ENCODE data around the gene LIMS1.
"Not testable (repeated sequence)": the region's sequence is repeated elsewhere in the genome, so short reads cannot be mapped to it uniquely, and the experiment has no call there.

The LIMS1 gene

DNA sequence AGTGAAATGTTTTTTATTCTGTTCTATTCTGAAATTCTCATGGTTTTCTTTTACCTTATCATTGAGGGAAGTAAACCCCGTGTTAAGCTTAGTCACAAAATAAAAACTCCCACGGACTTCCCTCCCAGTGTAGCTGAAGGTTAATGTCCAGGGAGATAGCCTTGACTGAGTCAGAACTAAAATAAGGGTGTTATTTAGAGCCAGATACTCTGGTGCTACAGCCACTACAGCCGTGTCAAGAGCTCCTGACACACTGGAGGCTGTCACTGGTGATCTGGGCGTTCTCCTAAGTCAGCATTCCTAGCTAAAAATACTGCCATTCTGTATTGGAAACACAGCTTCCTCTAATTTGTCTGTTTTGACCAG, 103.0 kb downstream of the LIMS1 start:
- DNase-seq = no peak

DNA sequence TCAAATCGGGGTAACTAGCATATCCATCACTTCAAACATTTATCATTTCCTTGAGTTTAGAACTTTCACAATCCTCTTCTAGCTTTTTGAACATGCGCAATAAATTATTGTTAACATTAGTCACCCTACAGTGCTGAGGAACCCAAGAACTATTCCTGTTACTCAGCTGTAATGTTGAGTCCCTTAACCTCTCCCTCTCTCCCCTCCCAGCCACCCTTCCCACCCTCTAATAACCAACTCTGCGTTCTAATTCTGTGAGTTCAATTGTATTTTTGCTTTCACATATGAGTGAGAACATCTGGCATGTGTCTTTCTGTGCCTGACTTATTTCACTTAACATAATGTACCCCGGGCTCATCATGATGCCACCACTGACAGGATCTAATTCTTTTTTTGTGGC, 106.5 kb downstream of the LIMS1 start:
- DNase-seq = no peak

DNA sequence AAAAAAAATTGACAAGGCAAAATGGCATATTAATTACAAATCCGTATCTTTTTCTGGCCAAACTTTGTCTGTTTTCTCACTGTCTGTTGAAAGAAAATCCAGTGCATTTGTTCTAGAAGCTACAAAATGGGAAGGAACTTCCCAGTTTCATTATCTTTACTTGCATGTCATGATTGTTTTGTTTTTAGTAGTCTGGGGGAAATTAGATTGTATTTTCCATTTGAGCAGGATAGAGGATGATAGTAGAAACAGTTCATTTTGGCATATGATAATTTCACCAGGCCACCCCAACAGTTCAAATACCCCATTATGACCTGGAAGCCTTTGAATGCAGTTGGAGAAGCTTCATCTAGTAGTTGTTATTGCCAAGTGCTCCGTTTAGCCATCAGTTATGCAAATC, 107.5 kb downstream of the LIMS1 start:
- DNase-seq = no peak

DNA sequence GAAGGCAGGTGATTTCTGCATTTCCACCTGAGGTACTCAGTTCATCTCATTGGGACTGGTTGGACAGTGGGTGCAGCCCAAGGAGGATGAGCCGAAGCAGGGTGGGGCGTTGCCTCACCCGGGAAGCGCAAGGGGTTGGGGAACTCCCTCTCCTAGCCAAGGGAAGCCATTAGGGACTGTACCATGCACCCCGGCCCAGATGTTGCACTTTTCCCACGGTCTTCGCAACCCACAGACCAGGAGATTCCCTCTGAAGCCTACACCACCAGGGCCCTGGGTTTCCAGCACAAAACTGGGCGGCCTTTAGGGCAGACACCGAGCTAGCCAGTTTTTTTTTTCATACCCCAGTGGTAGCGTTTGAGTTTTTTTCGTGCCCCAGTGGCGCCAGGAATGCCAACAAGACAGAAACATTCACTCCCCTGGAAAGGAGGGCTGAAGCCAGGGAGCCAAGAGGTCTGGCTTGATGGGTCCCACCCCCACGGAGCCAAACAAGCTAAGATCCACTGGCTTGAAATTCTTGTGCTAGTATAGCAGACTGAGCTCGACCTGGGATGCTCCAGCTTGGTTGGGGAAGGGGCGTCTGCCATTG, 109.1 kb downstream of the LIMS1 start:
- no peak for DNase-seq

DNA sequence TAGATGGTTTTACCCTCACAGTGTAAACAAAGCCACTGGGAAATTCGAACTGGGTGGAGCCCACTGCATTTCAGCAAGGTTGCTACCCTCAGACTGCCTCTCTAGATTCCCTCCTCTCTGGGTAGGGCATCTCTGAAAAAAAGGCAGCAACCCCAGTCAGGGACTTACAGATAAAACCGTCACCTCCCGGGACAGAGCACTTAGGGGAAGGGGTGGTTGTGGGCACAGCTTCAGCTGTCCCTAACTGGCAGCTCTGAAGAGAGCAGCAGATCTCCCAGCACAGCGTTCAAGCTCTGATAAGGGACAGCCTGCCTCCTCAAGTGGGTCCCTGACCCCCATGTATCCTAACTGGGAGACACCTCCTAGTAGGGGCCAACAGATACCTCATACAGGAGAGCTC, 109.6 kb downstream of the LIMS1 start:
- DNase-seq = not testable (repeated sequence)

DNA sequence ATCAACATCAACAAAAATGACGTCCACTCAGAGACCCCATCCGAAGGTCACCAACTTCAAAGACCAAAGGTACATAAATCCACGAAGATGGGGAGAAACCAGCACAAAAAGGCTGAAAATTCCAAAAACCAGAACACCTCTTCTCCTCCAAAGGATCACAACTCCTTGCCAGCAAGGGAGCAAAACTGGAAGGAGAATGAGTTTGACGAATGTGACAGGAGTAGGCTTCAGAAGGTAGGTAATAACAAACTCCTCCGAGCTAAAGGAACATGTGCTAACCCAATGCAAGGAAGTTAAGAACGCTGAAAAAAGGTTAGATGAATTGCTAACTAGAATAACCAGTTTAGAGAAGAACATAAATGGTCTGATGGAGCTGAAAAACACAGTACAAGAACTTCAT, 110.2 kb downstream of the LIMS1 start:
- not testable (repeated sequence) for DNase-seq

DNA sequence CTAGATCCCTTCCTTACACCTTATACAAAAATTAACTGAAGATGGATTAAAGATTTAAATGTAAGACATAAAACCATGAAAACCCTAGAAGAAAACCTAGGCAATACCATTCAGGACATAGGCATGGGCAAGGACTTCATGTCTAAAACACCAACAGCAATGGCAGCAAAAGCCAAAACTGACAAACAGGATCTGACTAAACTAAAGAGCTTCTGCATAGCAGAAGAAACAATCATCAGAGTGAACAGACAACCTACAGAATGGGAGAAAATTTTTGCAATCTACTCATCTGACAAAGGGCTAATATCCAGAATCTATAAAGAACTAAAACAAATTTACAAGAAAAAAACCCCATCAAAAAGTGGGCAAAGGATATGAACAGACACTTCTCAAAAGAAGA, 114.5 kb downstream of the LIMS1 start:
- DNase-seq = not testable (repeated sequence)

DNA sequence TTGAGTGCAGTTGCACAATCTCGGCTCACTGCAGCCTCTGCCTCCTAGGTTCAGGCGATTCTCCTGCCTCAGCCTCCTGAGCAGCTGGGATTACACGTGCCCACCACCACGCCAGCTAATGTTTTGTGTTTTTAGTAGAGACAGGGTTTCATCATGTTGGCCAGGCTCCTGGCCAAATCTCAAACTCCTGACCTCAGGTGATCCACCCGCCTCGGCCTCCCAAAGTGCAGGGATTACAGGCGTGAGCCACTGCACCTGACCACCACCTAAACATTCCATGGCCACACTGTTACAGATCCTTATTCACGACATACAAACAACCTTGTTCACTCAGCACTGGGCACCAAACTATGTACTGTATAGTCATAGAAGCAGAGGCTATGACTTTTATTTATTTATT, 116.2 kb downstream of the LIMS1 start:
- DNase-seq = not testable (repeated sequence)

DNA sequence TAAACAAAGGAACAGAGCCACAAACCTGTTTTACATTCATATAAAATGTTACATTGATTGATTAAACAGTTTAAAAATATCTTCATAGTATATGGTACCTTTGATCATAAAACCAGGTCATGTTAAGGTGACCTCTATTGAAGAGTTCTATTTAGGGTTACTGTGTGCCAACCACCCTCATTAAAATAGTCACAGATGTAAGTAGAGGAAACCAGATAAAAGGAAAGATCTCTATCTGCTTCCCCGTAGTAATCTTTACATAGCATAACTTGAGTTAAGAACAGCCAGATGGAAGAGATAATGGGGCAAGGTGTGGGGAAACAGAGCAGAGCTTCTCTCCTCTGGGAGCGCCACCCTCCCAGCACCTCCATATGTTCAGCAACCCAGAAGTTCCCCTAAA, 117.2 kb downstream of the LIMS1 start:
- DNase-seq = not testable (repeated sequence)

DNA sequence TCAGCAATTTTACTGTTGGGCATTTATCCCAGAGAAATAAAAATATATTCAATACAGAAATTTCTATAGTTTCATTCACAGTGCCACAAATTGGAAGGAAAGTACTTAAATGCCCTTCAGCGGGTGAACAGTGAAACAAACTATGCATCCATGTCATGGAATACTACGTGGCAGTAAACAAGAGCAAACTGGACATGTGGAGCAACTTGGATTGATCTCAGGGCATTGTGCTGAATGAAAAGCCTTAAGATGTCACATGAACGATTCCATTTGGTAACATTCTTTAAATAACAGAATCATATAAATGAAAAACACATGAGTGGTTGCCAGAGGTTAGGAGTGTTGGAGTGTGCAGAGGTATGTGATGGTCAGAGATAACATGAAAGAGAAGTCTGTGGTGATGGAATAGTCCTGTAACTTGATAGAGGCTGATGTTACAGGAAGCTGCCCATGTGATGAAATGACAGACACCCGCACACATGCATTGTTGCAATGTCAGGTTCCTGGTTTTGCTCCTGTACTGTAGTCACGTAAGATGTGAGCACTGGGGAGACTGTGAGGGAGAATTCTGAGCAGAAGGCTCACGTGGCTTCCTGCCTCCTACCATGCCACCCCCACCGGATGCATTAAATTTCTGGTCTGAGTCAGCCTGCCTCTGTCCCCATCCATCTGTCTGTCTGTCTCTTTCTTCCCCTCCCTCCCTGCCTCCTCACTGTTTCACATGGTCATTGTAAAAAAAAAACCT, 118.1 kb downstream of the LIMS1 start:
- peak; percentile 33 for DNase-seq

DNA sequence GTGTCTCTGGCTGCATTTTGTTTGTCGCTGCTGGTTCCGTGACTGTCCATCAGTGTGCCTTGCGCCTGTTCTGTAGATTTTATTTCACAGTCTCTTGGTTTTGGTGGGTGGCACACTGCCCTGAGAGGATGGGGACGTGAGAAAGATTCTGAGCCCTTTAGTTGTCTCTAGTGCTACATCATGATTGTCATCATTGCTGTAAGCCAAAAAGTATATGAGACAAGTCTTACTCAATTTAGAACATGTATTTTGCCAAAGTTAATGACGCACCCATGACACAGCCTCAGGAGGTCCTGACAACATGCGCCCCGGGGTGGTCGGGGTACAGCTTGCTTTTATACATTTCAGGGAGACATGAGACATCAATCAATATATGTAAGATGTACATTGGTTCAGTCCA, 119.2 kb downstream of the LIMS1 start:
- DNase-seq = not testable (repeated sequence)

DNA sequence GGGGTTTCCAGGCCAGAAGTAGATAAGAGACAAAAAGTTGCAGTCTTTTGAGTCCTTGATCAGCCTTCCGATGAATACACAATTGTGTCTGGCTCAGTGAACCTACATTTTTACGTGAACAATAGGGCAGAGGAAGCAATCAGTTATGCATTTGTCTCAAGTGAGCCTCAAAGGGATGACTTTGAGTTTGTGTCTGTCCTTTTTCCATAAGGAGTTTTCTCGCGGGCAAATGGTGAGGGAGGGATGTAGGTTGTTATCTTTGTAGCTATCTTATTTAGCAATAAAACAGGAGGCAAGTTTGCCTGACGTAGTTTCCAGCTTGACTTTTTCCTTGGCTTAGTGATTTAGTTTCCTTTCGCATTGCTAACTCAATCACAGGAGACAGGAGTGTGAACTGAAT, 119.6 kb downstream of the LIMS1 start:
- DNase-seq = not testable (repeated sequence)

DNA sequence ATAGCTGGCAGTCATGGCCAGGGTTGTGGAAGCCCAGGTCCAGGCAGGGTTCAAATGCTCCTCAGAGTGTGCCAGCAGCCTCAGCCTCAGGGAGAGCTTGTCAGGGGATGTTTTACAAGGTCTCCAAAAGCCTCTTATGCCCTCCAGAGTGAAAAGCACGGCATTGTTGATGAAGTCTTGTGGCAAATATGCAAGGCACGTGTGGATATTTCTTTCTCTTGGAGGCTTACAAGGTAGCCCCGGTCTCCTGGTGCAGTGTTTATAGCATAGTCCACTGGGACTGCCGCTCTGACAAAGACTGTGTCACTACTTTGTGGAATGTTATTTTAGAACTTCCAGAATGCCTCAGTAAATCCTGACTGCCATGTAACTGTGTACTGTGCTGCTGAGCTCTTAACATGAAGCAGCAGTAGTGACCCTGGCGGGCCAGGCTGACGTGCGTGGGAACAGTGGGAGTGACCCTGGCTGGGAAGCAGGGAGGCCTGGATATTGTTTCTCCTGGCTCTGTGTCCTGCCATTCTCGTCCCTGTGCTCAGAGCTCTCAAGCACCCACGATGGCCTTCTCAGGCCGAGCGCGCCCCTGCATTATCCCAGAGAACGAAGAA, 120.4 kb downstream of the LIMS1 start:
- not testable (repeated sequence) for DNase-seq

DNA sequence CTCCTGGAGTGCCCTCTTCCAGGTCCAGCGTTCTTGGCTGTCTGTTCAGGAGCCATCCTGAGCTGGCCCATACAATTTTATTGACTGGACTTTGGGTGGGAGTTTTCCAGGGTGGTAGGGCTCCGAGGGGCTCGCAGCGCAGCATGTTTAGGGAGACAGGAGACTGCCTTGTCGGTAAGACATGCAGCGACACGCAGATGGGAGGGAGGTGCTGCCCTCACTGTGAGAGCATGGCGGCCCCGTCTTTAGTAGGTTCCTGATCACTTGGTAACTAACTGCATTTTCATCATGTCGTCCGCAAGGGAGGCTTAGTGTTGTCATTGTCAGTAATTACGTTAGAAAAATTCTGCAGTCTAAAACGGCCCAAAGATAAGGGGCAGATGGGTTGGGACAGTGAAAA, 121.0 kb downstream of the LIMS1 start:
- DNase-seq = not testable (repeated sequence)

DNA sequence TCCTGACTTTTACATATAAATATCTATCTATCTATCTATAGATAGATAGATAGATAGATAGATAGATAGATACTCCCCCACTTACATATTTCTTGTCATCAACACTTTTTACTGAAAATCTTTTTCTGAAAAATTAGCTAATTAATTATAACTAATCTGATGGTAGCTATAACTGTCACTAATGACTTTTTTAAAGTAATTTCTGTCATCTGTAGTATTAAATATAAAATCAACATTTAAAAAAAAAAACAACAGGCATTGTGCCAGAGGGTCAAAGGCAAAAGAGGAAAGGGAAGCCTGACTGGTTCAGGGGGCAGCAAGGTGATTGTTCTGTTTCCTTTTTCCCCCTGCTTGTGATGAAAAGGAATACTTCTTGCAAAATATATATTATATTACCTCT, 122.0 kb downstream of the LIMS1 start:
- not testable (repeated sequence) for DNase-seq

DNA sequence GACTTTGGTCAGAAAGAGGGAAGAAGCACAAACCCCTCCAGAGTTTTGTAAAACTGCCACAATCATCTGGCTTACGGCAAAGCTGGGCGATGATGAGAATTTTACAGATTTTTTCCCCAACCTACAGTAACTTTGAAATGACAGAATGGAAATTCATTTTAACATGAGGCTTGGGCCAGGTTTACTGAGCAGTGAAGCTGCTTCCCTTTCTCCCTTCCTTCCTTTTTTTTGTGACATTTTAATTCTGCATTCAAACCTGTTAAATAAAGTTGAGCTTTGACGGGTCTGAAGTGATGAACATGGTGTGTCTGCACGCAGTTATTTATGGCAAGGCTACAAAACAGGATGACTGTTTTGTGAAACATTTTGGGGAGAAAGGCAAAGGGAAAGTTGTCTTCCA, 123.2 kb downstream of the LIMS1 start:
- DNase-seq = not testable (repeated sequence)

DNA sequence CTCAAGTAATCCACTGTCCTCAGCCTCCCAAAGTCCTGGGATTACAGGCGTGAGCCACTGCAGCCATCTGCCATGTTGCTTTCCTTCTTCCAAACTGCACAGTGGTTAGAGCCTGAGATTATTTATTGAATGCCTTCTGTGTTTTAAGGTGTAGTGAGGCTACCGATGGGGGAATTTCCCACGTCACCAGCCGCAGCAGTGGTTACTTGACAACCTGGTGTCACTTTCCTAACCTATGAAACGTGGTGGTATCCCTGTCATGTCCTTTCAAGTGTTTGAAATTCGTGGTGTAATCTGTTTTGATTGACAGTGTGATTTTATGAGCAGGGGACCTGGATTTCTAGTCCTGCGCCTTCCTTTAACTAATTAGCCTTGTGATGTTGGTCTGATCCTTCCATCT, 124.3 kb downstream of the LIMS1 start:
- not testable (repeated sequence) for DNase-seq

DNA sequence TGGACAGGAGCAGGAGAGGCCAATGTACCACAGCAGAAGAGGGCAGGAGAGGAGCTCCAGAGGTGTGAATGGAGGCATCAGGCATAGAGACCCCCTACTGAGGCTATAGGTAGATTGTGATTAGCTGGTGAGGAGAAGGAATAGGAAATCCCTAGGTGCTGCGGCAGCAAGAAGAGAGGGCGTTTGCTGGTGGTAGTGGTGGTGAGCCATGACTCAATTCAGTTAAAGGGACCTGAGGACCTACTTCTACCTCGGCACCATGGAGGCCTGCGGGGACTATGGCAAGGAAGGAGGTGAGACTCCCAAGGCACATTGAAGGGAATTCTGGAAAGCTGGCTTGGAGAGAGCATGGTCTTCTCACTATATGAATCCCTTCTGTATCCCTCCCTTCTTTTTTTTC, 127.2 kb downstream of the LIMS1 start:
- DNase-seq = not testable (repeated sequence)

DNA sequence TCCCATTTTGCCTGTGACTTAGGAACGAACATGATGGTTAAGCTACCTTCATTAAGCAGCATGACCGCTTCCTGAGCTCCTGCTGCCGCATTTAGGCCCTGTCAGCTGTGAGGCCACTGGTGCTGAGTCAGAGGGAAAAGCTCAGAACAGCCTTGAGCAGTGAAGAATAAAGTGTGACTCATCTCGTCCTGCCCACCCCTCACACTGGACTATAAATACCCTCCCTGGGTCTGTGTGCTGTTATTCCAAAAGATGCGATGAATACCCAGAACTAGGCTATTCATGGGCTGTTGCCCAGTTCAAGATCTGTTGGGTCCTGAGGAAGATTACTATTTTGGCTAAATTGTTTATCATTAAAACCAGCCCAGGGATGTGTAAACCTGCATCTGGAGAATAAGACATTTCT, 127.9 kb downstream of the LIMS1 start:
- DNase-seq = not testable (repeated sequence)

DNA sequence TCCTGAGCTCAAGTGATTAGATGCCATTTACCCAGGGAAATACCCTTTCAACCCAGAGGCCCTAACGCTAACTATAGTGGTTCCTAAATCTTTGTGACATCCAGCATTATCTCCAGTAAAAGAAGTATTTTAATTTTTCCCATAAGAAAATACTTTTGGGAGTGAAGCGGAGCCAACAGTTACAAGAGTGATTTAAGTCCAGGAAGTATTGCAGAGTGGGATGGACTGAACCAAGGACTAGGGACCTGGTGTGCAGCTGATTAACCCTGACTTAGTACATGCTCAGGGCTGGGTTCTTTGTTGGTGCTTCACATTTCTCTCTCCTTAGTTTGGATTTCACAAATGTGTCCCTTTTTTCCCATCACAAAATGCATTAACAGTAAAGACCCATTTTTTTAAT, 129.1 kb downstream of the LIMS1 start:
- DNase-seq = not testable (repeated sequence)

DNA sequence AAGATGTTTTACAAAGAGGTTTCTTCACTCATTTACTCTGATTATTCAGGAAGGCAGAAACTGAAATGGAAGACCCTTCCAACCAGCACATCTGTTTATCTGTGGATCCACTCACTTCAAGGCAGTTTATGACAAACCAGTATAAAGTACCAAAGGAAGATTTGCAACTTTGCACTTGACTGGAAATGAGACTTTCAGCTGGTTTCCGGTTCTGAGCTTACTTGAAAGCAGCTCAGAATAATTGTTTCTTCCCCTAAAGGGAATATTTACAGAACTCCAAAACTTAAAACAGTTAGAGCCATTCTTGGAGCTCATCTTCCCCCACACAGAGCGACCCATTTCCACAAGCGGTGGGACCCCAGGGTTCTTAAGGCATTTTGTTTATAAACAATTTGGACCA, 129.8 kb downstream of the LIMS1 start:
- DNase-seq = not testable (repeated sequence)

DNA sequence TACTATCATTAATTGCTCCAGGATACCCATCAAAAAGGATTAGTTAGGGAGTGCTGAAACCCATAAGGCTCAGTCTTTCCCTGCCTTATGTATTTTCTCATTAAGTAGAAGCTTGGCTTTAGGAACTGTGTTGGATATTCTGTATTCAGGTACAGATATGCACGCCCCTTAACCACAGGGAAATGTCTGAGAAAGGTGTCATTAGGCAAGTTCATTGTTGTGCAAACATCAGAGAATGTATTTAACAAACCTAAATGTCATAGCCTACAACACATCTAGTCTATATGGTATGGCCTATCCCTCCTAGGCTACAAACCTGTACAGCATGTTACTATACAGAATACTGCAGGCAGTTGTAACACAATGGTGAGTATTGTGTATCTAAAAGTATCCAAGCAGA, 130.7 kb downstream of the LIMS1 start:
- DNase-seq = not testable (repeated sequence)

DNA sequence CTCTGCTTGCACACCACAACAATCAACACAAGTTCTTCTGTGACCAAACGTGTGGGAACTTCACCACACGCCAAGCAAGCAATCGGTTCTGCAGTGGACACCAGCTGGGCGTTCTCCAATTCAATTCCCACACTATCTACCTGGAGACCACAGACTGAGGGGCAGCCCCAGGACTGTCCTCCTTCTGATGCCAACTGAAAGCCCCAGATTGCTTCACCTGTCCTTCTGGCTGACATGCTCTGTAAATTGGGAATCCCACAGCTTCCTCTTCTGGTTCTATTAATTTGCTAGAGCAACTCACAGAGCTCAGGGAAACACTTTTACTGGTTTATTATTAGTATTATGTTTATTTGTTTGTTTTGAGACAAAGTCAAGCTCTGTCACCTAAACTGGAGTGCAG, 131.7 kb downstream of the LIMS1 start:
- DNase-seq = not testable (repeated sequence)

DNA sequence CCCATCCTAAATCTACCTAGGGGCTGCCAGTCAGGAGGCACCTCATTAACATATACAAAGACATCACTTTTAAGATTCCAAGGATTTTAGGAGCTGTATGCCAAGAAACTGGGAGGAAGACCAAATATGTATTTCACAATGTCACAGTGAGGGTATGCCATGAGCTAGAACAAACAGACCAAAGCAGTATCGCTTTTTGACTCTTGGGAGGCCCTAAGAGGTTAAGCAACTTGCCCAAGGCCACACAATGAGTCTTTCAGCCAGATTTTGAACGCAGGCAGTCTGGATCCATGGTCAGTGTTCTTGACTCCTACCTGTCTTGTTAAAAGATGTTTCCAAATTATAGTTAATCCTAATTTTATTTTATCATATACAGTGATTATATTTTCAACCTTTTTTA, 132.9 kb downstream of the LIMS1 start:
- DNase-seq = not testable (repeated sequence)

Measured in activated CD8-positive, alpha-beta memory T cell treated with anti-CD3 and anti-CD28 coated beads, Interleukin-2, amount 50 U/mL, for 4 hours (primary cell).